GM19193 (cell line): ENCODE results near the gene SGCA.

Source experiments
- POLR2A ChIP-seq: IDR thresholded peaks from 4 replicates; pipeline ENCODE4 v1.6.1; 2011; ENCODE audit not compliant: insufficient read depth, insufficient read length; ENCODE audit errors: extremely low read depth

SGCA gene

GRCh38 chr17:50218771-50219315 lies 53.0 kb downstream of the SGCA start:
- TF ChIP-seq POLR2A = no peak

DNA sequence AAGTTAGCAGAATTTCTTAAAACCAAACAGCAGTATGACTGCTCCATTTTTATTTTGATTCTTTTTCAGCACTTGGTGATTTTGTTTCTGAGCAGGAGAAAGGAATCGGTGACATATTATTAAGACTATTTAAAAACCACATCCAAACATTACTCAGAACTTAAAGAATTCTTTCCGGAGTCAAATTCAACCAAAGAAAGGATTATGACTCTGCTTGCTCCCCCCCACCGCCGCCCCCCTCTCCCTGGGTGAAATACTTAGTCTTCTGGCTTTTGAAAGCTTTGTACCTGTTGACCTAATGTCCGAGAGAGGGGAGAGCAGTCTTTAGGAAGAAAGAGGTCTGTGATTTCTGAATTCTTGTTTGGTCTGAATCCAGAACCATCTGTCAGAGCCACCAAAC lies 53.5 kb downstream of the SGCA start:
- no peak for TF ChIP-seq POLR2A

GRCh38 chr17:50219939-50220465 lies 54.2 kb downstream of the SGCA start:
- TF ChIP-seq POLR2A = no peak

DNA sequence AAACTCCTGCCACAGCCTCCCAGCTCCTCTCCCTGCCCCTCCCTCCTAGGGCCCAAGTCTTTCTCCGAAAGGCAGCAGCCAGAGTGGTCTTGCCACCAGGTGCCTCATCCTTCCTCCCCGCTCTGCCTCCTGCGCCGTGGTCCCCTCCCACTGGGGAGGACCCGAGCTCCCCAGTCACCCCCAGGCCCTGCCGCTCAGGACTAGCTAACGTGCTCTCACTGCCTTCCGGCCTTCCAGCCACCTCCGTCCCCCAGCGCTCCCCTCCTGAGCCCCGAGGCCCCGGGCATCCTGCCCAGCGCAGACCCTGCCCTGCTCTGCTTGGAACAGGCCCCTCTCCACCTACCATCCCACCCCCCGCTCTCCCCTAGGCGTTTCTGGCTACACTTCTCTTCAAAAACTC lies 55.0 kb downstream of the SGCA start:
- TF ChIP-seq POLR2A = no peak

GRCh38 chr17:50221266-50221863 lies 55.6 kb downstream of the SGCA start:
- TF ChIP-seq POLR2A = no peak

- no peak for TF ChIP-seq POLR2A
These were observed 56.2 kb downstream of the SGCA start for GRCh38 chr17:50221864-50222545.

DNA sequence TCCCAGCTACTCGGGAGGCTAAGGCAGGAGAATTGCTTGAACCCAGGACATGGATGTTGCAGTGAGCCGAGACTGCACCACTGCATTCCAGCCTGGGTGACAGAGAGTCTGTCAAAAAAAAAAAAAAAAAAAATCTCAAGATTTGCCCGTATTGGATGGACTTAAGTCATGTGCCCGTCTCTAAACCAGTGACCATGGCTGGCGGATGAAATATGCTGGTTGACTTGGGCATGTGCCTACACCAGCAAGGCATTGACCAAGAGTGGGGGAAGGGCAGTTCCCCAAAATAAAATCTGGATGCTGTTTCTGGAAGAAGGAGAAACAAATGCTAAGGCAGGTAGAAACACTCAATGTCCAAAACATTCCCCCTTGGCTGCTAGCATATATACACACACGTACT lies 57.1 kb downstream of the SGCA start:
- no peak for TF ChIP-seq POLR2A
